ACC112 (cell line): ENCODE results near the gene LRRC75A.

Experiments
- H2AFZ ChIP-seq: fragments of 200-600 bp; sonication (generic); one replicate; pipeline ENCODE4 v1.6.0; 2017; ENCODE audit warnings: antibody characterized with exemption, low read length; ENCODE audit not compliant: unreplicated experiment
- H3K27ac ChIP-seq: fragments of 200-600 bp; sonication (generic); 2 replicates; pipeline ENCODE4 v1.5.1; 2014; ENCODE audit warnings: low read depth, mild to moderate bottlenecking, antibody characterized with exemption, low read length, moderate library complexity
- H3K27me3 ChIP-seq: fragments of 200-600 bp; sonication (generic); 2 replicates; pipeline ENCODE4 v1.6.1; 2014; ENCODE audit warnings: mild to moderate bottlenecking, antibody characterized with exemption, low read length, moderate library complexity, mixed read lengths; ENCODE audit not compliant: insufficient read depth
- H3K36me3 ChIP-seq: fragments of 200-600 bp; sonication (generic); 2 replicates; pipeline ENCODE4 v1.6.1; 2016; ENCODE audit warnings: mild to moderate bottlenecking, antibody characterized with exemption, low read length, moderate library complexity, mixed read lengths; ENCODE audit not compliant: insufficient read depth
- H3K4me1 ChIP-seq: fragments of 200-600 bp; sonication (generic); one replicate; pipeline ENCODE4 v1.6.1; 2016; ENCODE audit warnings: low read length, mixed read lengths; ENCODE audit not compliant: insufficient read depth, unreplicated experiment, control insufficient read depth
- H3K4me3 ChIP-seq: fragments of 200-600 bp; sonication (generic); 2 replicates; pipeline ENCODE4 v1.5.1; 2014; ENCODE audit warnings: mild to moderate bottlenecking, low read depth, low read length
- H3K79me2 ChIP-seq: fragments of 200-600 bp; sonication (generic); one replicate; pipeline ENCODE4 v1.6.0; 2016; ENCODE audit warnings: low read length; ENCODE audit not compliant: control insufficient read depth, unreplicated experiment, insufficient read depth

The LRRC75A gene

DNA sequence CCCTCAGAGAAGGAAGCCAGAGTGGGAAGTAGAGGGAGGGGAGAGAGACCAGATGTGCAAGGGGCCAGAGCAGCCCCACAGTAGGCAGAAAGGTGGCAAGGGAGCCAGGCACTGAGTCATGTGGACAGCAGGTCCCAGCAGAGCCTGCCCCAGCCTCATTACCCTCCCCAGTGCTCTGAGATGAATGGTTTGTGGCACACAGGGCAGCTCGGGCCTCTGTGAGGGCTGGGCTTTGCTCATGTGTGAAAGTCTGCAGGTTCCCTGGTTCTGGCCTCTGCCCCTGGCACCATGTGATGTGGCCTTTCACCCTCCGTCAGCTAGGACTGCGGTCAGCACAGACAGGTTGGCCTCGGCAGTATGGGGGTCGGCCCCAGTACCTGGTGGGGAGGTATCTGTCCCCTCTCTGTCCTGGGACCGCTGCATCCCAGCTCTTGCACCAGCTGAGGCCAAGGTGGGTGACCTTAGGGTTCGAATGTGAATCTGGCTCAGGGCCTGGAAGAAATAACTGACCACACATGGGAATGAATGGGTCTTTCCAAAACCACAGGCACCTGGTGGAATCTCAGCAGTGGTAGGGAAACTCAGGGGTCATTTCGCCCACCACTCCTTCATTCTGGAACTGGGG, 8.9 kb downstream of the LRRC75A start:
- Histone ChIP-seq H3K4me3 (no peak overlapping the region), H3K36me3 (no peaks in the 10 kb centered on the region), H3K27ac (no peak overlapping the region), H3K4me1 (peaks cover 16% of the 10 kb centered on the region), H2AFZ (no peak overlapping the region), H3K27me3 (no peaks in the 10 kb centered on the region), H3K79me2 (no peaks in the 10 kb centered on the region)

DNA sequence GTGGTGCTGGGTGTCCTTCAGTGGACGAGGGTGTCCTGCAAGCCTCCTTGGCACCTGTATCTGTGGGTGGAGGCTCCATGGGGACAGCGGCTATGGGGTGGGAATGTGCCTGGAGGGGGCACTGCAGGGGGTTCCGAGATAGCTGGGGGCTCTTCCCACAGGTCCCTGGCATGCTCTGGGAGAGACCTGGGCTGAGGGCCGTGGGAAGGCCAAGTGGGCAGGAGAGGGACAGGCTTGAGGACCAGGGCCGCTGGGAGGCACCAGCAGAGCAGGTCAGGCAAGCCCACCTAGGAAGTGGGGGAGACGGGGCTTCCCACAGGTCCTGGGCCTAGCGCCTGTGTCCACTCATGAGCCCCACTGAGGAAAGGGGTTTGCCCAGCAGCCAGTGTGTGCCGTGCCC, 9.7 kb downstream of the LRRC75A start:
- Histone ChIP-seq H2AFZ (no peak overlapping the region), H3K36me3 (no peaks in the 10 kb centered on the region), H3K27ac (no peak overlapping the region), H3K27me3 (no peaks in the 10 kb centered on the region), H3K4me3 (no peak overlapping the region), H3K79me2 (no peaks in the 10 kb centered on the region), H3K4me1 (peaks cover 20% of the 10 kb centered on the region)

- Histone ChIP-seq H3K36me3 (no peaks in the 10 kb centered on the region), H3K27ac (no peak overlapping the region), H3K4me1 (peaks cover 15% of the 10 kb centered on the region), H3K4me3 (no peak overlapping the region), H2AFZ (no peak overlapping the region), H3K27me3 (no peaks in the 10 kb centered on the region), H3K79me2 (no peaks in the 10 kb centered on the region)
Measured at GRCh38 chr17:16480995-16481394, 11.0 kb downstream of the LRRC75A start.

GRCh38 chr17:16479264-16479663, 12.7 kb downstream of the LRRC75A start:
- no peaks in the 10 kb centered on the region for H3K36me3 ChIP-seq
- no peak overlapping the region for H2AFZ ChIP-seq
- H3K27me3 ChIP-seq, result no peaks in the 10 kb centered on the region
- H3K79me2 ChIP-seq, result no peaks in the 10 kb centered on the region
- no peak overlapping the region for H3K27ac ChIP-seq
- no peak overlapping the region for H3K4me3 ChIP-seq
- H3K4me1 ChIP-seq, result peaks cover 11% of the 10 kb centered on the region

DNA sequence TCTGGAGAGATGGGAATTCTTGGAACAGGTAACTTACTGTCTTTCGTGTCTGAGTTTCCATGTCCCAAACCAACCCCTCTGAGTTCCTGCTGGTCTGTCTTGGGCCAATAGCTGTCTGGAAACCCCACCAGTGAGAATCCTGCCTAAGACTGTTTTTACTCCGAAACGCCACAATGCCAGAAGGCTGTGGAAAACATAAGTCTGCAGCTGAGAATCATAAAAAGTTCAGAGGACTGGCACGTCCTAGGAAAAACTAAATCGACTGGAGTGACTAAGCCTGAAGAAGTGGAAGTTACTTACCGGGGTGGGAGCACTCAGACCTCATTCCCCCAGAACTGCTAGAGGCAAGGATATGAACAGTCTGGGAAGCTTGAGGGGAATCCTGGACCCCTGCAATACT, 13.3 kb downstream of the LRRC75A start:
- Histone ChIP-seq H3K79me2 (no peaks in the 10 kb centered on the region), H3K36me3 (no peaks in the 10 kb centered on the region), H3K4me3 (no peak overlapping the region), H2AFZ (no peak overlapping the region), H3K27me3 (no peaks in the 10 kb centered on the region), H3K4me1 (peaks cover 11% of the 10 kb centered on the region), H3K27ac (no peak overlapping the region)

DNA sequence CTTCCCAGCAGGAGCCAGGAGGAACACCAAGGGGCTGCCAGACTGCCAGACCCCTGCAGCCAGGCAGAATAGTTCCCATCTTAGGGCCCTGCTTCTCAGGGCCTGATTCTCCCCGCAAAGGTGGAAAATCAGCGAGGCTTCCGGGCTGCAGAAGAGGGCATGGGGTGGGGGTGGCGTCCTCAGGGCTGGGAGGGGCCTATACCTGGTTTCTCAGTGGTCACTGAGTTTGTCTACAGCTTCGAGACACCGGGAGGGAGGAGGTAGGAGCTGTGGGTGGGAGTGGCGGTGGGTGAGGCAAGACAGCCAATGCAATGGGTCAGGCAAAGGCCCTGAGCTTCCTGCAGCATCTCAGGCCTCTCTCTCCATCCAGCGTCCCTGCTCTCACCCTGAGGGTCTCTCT, 14.3 kb downstream of the LRRC75A start:
- H2AFZ ChIP-seq, result no peak overlapping the region
- peak overlapping the region; percentile 42; the same call in 1 of the 2 replicates for H3K27ac ChIP-seq
- H3K79me2 ChIP-seq, result no peaks in the 10 kb centered on the region
- no peaks in the 10 kb centered on the region for H3K36me3 ChIP-seq
- peaks cover 11% of the 10 kb centered on the region for H3K4me1 ChIP-seq
- H3K27me3 ChIP-seq, result no peaks in the 10 kb centered on the region
- no peak overlapping the region for H3K4me3 ChIP-seq

DNA sequence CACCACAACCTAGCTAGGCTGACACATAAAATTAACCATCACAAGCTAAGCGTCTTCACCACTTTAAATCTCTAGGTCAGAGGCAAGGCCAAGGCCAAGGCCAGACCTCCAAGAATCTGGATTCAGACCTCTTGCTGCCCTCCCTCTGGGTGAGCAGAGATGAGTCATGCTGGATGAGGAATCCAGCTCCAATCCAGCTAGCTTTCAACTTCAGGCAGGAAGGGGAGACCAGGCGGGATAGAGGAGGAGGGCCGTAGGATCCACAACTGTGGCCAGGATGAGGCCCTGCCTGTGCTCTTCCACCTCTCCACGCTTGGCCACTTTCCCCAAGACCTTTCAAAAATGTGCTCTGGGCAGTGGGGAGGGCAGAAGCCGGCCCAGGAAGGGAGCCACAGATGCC, 14.7 kb downstream of the LRRC75A start:
- Histone ChIP-seq H2AFZ (no peak overlapping the region), H3K79me2 (no peaks in the 10 kb centered on the region), H3K27ac (peak overlapping the region; percentile 42; the same call in 1 of the 2 replicates), H3K4me1 (peaks cover 11% of the 10 kb centered on the region), H3K4me3 (no peak overlapping the region), H3K36me3 (no peaks in the 10 kb centered on the region), H3K27me3 (no peaks in the 10 kb centered on the region)

DNA sequence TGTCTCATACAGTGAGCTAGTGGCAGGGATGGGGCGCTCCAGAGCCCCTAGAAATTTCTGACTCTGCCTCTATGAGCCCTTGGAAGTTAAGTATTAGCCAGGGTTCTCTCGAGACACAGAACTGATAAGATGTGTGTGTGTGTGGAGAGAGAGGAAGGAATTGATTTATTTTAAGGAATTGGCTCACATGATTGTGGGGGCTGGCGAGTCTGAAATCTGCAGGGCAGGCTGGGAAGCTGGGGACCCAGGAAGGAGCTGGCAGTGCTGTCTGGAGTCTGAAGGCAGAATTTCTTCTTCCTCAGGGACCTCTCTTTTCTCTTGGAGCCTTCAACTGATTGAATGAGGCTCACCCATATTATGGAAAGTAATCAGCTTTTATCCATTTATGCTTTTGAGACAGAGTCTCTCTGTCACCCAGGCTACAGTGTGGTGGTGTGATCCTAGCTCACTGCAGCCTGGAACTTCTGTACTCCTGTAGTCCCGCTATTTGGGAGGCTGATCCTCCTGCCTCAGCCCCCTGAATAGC, 16.8 kb downstream of the LRRC75A start:
- Histone ChIP-seq H3K4me1 (peaks cover 11% of the 10 kb centered on the region), H3K4me3 (no peak overlapping the region), H3K27me3 (no peaks in the 10 kb centered on the region), H2AFZ (no peak overlapping the region), H3K27ac (no peak overlapping the region), H3K79me2 (no peaks in the 10 kb centered on the region), H3K36me3 (no peaks in the 10 kb centered on the region)

- Histone ChIP-seq H2AFZ (no peak overlapping the region), H3K27me3 (no peaks in the 10 kb centered on the region), H3K36me3 (no peaks in the 10 kb centered on the region), H3K79me2 (no peaks in the 10 kb centered on the region), H3K27ac (no peak overlapping the region), H3K4me3 (no peak overlapping the region), H3K4me1 (peaks cover 11% of the 10 kb centered on the region)
Measured at GRCh38 chr17:16474012-16474725, 17.8 kb downstream of the LRRC75A start.

GRCh38 chr17:16473044-16474011, 18.7 kb downstream of the LRRC75A start:
- no peak overlapping the region for H3K4me3 ChIP-seq
- H2AFZ ChIP-seq, result no peak overlapping the region
- H3K4me1 ChIP-seq, result peaks cover 11% of the 10 kb centered on the region
- H3K79me2 ChIP-seq, result no peaks in the 10 kb centered on the region
- no peaks in the 10 kb centered on the region for H3K36me3 ChIP-seq
- H3K27me3 ChIP-seq, result no peaks in the 10 kb centered on the region
- no peak overlapping the region for H3K27ac ChIP-seq
